Subcutaneous adipose tissue (tissue), 4 donors: Measurements from ENCODE around the gene GALNT9. TPM values are rescaled to one million over a fixed set of nuclear protein-coding genes. Genes with fewer than 3 reads are reported as not detected.

ENCODE experiments used
- total RNA-seq, 4 donors: library from RNA; depleted of rRNA; stranded (reverse); fragments of >200 nt; gene quantifications; one replicate each; pipeline ENCODE4 v1.1.0, GENCODE V29; 2016
- TF ChIP-seq, protein P1 (sequence below): fragments of 450-650 bp; IDR thresholded peaks from one replicate; pipeline ENCODE4 v1.5.1; 2016; ENCODE audit warnings: low read depth, mild to moderate bottlenecking, control low read depth, antibody characterized with exemption, moderate library complexity

The GALNT9 gene
- total RNA-seq, 4 donors from 2014 or later, result not detected

DNA sequence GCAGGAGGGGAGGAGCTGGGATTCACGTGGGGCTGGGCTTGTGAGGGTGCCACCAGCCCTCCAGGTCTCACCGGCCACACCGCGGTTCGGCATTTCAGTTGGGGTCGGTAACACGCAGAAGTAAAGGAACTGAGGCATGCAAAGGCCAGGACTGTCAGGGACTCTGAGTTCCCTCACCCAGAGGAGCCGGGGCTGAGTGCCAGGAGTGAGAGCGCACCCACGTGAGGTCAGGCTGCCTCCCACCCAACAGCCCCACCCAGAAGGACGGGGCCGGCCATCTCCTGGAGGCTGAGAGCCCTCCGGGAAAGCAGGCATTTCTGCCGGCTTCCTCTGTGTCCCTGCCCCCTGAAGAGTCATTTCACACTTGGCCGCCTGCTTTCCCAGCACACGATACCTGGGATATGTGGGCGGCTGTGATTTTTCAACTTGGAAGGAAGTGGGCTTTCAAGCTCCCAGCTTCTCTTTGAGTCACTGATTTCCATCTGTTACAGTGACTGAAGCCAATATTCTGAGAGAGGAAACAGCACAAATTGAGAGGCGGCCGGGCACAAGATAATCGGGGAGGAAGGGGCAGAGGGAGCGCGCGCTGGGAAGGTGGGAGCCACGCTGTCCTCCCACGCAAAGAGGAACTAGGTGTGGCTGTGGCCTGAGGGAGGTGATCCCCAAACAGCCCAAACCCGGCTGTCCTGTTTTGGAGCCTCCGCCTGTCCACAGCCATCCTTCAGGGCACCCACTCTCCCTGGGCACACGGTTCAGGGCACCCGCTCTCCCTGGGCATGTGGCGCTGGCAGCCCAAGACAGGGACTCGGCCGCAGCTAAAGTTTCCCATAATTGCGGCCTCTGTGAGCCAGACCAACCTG is 19.0 kb downstream of the GALNT9 start:
- TF ChIP-seq, protein P1, sequence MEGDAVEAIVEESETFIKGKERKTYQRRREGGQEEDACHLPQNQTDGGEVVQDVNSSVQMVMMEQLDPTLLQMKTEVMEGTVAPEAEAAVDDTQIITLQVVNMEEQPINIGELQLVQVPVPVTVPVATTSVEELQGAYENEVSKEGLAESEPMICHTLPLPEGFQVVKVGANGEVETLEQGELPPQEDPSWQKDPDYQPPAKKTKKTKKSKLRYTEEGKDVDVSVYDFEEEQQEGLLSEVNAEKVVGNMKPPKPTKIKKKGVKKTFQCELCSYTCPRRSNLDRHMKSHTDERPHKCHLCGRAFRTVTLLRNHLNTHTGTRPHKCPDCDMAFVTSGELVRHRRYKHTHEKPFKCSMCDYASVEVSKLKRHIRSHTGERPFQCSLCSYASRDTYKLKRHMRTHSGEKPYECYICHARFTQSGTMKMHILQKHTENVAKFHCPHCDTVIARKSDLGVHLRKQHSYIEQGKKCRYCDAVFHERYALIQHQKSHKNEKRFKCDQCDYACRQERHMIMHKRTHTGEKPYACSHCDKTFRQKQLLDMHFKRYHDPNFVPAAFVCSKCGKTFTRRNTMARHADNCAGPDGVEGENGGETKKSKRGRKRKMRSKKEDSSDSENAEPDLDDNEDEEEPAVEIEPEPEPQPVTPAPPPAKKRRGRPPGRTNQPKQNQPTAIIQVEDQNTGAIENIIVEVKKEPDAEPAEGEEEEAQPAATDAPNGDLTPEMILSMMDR, result no peak

DNA sequence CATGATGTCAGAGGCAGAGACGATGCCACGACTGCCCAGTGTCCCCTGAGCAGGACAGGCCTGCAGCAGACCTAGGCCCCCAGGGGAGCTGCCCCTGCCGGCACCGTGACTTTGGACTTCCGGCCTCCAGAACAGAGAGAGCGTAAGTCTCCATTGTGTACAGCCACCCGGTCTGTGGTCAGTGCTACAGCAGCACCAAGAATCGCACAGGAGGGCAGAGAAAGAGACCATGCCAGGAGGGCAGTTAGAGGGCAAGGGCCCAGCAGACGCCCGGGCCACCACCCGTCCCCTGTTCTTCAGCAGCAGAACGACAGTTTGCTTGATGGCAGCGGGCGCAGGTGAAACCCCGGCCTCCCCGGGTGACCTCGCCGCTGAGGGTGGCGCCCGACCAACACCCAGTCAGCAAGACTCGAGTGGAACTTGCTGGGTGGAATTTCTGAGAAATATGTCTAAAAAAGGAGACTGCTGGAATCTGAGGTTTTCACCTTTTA is 19.7 kb downstream of the GALNT9 start:
- TF ChIP-seq, protein P1, result no peak

DNA sequence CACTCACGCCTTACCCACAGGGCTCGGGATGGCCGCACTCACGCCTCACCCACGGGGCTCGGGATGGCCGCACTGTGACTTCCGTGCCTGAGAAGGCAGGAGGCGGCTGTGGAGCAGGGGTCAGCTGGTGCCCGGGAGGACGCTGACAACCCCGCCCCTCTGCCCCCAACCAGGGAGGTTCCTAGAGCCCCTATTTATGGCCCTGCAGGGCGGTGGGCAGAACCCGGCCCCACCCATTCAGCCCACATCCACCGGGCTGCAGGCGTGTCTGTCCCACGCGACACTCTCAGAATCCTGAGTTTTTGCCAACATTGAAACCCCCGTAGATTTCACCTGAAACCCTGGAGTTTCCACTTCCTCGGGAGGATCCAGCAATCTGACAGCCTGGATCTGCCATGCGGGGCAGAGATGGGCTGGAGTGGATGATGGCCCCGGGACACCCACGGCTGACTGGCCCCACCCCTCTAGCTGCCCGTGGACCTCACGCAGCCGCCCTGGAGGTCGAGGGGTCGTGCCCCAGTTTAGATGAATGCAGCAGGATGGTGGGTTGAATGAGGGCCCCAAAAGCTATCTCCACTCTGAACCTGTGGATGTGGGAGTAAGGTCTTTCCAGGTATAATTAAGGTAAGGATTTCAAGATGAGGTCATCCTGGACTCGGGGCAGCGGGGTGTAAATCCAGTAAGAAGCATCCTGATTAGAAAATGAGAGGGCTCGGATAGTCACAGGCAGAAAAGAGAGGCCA is 20.4 kb downstream of the GALNT9 start:
- TF ChIP-seq, protein P1, result no peak

DNA sequence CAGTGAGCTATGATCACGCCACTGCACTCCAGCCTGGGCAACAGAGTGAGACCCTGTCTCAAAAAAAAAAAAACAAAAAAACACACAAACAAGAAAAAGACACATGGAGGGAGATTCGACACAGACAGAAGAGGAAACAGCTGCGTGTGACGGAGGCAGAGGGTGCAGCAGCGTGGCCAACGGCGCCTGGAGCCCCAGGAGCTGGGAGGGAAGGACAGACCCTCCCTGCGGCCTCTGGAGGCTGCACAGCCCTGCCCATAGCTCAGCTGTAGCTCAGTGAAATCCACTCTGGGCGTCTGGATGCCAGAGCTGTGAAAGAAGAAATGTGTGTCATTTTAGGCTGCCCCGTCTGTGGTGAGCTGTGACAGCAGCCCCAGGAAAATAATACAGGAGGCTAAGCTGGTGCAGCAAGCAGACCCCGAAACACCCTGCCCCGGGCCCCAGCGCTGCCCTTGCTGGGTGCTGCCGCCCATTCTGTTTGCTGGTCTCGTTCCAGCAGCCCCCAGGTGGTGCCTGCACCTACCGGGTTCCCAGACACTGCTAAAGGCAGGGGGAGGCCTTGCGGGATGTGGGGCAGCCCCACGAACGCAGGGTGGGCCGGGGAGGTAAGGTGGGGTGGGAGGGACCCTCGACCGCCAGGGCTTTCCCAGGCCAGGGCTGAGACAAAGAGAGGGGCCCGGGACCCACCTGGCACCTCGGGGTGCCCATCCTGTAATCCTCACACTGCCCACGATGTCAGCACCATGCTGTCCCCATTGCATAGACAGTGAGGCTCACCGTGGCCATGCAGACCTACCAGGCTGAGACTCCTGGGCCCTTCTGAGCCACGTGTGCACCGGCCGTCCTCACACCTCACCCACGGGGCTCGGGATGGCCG is 21.2 kb downstream of the GALNT9 start:
- TF ChIP-seq, protein P1, result no peak

DNA sequence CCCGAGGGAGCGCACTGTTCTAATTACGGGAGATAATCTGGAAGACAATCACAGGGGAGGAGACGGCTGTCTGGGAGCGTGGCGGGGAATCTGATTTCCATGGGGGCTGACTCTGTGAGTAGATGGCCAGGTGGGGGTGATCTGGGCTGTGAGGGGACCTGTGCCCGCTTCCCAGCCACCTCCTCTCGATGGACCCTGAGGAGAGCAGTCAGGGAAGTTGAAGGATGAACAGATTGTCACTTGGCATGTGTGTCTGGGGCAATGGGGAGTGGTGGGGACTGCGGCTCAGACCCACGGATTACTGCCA is 22.6 kb downstream of the GALNT9 start:
- TF ChIP-seq, protein P1, result no peak

DNA sequence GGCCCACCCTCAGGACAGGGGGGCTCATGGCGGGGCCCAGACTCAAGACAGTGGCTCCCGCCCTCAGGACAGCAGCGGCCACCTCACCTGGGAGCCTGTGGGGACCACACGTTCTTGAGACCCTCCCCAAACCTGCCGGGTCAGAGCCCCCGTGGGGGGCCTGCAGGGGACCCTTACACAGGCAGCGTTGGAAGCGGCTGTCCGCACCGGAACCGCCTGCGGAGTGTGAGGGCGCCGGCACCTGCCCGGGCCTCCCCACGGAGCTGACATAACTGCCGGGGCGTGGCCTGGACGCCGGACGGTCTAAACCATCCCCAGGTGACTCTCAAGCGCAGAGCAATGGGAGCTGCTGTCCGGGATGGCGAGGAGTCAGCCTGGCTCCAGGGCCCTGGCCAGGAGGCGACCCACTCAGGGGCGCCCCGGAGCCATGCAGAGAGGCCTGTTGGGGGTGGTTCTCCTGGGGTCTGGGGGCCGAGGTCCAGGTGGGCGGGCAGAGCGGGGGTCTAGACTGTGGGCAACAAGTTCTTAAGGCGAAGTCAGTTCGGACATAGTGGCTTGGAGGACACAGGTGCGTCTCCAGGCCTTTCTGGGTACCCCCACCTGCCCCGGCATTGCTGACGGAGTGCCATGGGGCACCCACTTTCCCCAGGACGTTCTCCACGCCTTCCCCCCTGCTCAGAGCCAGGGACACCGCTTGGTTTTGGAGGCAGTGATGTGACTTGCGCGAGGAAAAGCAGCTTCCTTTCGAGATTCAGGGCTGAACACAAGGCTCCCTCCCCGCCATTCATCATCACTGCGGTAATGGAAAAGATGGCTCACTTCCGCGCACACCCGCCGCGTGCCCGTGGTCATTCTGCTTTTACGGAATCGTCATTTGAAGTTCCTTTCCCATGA is 23.2 kb downstream of the GALNT9 start:
- TF ChIP-seq, protein P1, result no peak
